IMR-90 (cell line): ENCODE measurements around the gene LTA. TPM values are rescaled to one million over a fixed set of nuclear protein-coding genes. Genes with fewer than 3 reads are reported as not detected.

Experiments used
- ATAC-seq: fragments of 200-7000 bp; cut with Tn5 transposase; 2 replicates; pipeline ENCODE4 v1.9.1; 2020; ENCODE audit warnings: low read depth, mild to moderate bottlenecking, moderate library complexity
- BruUV-seq: library from RNA; stranded (reverse); fragments of 400-500 nt; replicated peaks from 2 replicates; lab custom pipeline; 2021; lab: Mats Ljungman, UMichigan
- CTCF ChIA-PET: fragments of 300-600 bp; formaldehyde crosslinking; extraction: SDS; loops from one replicate; lab custom pipeline; 2021; ENCODE audit warnings: antibody characterized with exemption; lab: Yijun Ruan, JAX
- POLR2A ChIA-PET: fragments of 300-600 bp; sonication (Branson Sonifier 250); formaldehyde crosslinking; loops from one replicate; lab custom pipeline; 2022; ENCODE audit warnings: antibody characterized with exemption; ENCODE audit not compliant: unreplicated experiment; lab: Charles Lee
- DNase-seq: peaks from one replicate; pipeline ENCODE4 v3.0.0; 2013
- H2AFZ ChIP-seq: replicated peaks from 2 replicates; pipeline ENCODE3; 2013; ENCODE audit warnings: low read length, mild to moderate bottlenecking; ENCODE audit not compliant: poor library complexity
- H2AK5ac ChIP-seq: 2 replicates; pipeline ENCODE4 v1.6.1; 2013; ENCODE audit warnings: low read depth, low read length, inconsistent platforms
- H2AK9ac ChIP-seq: replicated peaks from 2 replicates; pipeline ENCODE3; 2013; ENCODE audit warnings: mild to moderate bottlenecking, low read depth, low read length, moderate library complexity; ENCODE audit not compliant: poor library complexity
- H2BK120ac ChIP-seq: 2 replicates; pipeline ENCODE4 v1.6.1; 2013; ENCODE audit warnings: low read depth, low read length, inconsistent platforms
- H2BK15ac ChIP-seq: 3 replicates; pipeline ENCODE4 v1.6.1; 2013; ENCODE audit warnings: low read depth, low read length, inconsistent platforms
- H2BK20ac ChIP-seq: 2 replicates; pipeline ENCODE4 v1.6.1; 2013; ENCODE audit warnings: low read depth, mild to moderate bottlenecking, inconsistent platforms, low read length, moderate library complexity
- H2BK5ac ChIP-seq: 2 replicates; pipeline ENCODE4 v1.6.1; 2013; ENCODE audit warnings: mild to moderate bottlenecking, low read depth, low read length, inconsistent platforms; ENCODE audit not compliant: poor library complexity, severe bottlenecking
- H3K14ac ChIP-seq: replicated peaks from 2 replicates; pipeline ENCODE4 v1.6.1; 2013; ENCODE audit warnings: low read depth, low read length, inconsistent platforms
- H3K18ac ChIP-seq: 2 replicates; pipeline ENCODE4 v1.6.1; 2013; ENCODE audit warnings: low read depth, low read length, control low read depth
- H3K23ac ChIP-seq: 2 replicates; pipeline ENCODE4 v1.6.1; 2013; ENCODE audit warnings: low read depth, low read length, inconsistent platforms
- H3K27ac ChIP-seq: 2 replicates; pipeline ENCODE4 v1.5.1; 2013; ENCODE audit warnings: mild to moderate bottlenecking, control low read depth, low read length; ENCODE audit not compliant: insufficient read depth
- H3K27me3 ChIP-seq: 2 replicates; pipeline ENCODE4 v1.6.1; 2013; ENCODE audit warnings: low read length; ENCODE audit not compliant: control insufficient read depth, insufficient read depth
- H3K36me3 ChIP-seq: 2 replicates; pipeline ENCODE4 v1.6.1; 2013; ENCODE audit warnings: low read length, mixed read lengths; ENCODE audit not compliant: control insufficient read depth, insufficient read depth
- H3K4ac ChIP-seq: 2 replicates; pipeline ENCODE4 v1.6.1; 2013; ENCODE audit warnings: low read depth, low read length, inconsistent platforms
- H3K4me1 ChIP-seq: 2 replicates; pipeline ENCODE4 v1.6.1; 2013; ENCODE audit warnings: low read length, mixed read lengths; ENCODE audit not compliant: control insufficient read depth, insufficient read depth
- H3K4me2 ChIP-seq: 2 replicates; pipeline ENCODE4 v1.6.1; 2013; ENCODE audit warnings: low read depth, mild to moderate bottlenecking, control low read depth, low read length, moderate library complexity
- H3K4me3 ChIP-seq: 2 replicates; pipeline ENCODE4 v1.5.1; 2013; ENCODE audit warnings: low read depth, mild to moderate bottlenecking, control low read depth, low read length, moderate library complexity; ENCODE audit not compliant: insufficient read depth
- H3K56ac ChIP-seq: 2 replicates; pipeline ENCODE4 v1.6.1; 2013; ENCODE audit warnings: low read length, inconsistent platforms; ENCODE audit not compliant: insufficient read depth; ENCODE audit errors: extremely low read depth
- H3K79me1 ChIP-seq, 2 experiments: 2 replicates each; pipeline ENCODE4 v1.6.1; 2013; ENCODE audit warnings: low read length in 2 of 2, inconsistent platforms in 1 of 2, low read depth in 1 of 2
- H3K9ac ChIP-seq: 2 replicates; pipeline ENCODE4 v1.6.1; 2013; ENCODE audit warnings: low read depth, low read length, control low read depth
- H3K9me1 ChIP-seq: 2 replicates; pipeline ENCODE4 v1.6.1; 2013; ENCODE audit warnings: low read length, inconsistent platforms; ENCODE audit not compliant: insufficient read depth
- H3K9me3 ChIP-seq: 2 replicates; pipeline ENCODE4 v1.6.1; 2013; ENCODE audit warnings: low read length; ENCODE audit not compliant: control insufficient read depth, insufficient read depth
- H4K20me1 ChIP-seq: 2 replicates; pipeline ENCODE4 v1.6.1; 2013; ENCODE audit warnings: low read length, inconsistent platforms; ENCODE audit not compliant: insufficient read depth
- H4K5ac ChIP-seq: 2 replicates; pipeline ENCODE4 v1.6.1; 2013; ENCODE audit warnings: mild to moderate bottlenecking, low read depth, low read length, control low read depth
- H4K8ac ChIP-seq, 2 experiments: 2 replicates each; pipeline ENCODE4 v1.6.1; 2013; ENCODE audit warnings: low read depth in 2 of 2, low read length in 2 of 2, control low read depth in 1 of 2, inconsistent platforms in 1 of 2
- H4K91ac ChIP-seq: 2 replicates; pipeline ENCODE4 v1.6.1; 2013; ENCODE audit warnings: low read depth, low read length, inconsistent platforms; ENCODE audit not compliant: insufficient read depth
- CHD1 ChIP-seq: IDR thresholded peaks from 2 replicates; pipeline ENCODE4 v1.6.1; 2012; ENCODE audit warnings: low read depth, low read length, improper control_type of control experiment
- MAFK ChIP-seq: IDR thresholded peaks from 2 replicates; pipeline ENCODE4 v1.6.1; 2012; ENCODE audit warnings: low read depth, low read length, improper control_type of control experiment
- POLR2A ChIP-seq: IDR thresholded peaks from 2 replicates; pipeline ENCODE4 v1.6.1; 2012; ENCODE audit warnings: mild to moderate bottlenecking, low read depth, low read length
- RAD21 ChIP-seq: IDR thresholded peaks from 2 replicates; pipeline ENCODE4 v1.6.1; 2012; ENCODE audit warnings: low read length, improper control_type of control experiment
- RCOR1 ChIP-seq: IDR thresholded peaks from 2 replicates; pipeline ENCODE4 v1.6.1; 2012; ENCODE audit warnings: mild to moderate bottlenecking, low read length, improper control_type of control experiment; ENCODE audit not compliant: insufficient replicate concordance
- WGBS, 2 experiments: methylation state at CpG; one replicate each; pipeline versions ENCODE4 v1.1.5 to v1.1.7; 2013; ENCODE audit warnings: missing lambda C conversion rate in 2 of 2; ENCODE audit not compliant: insufficient read length in 1 of 2; ENCODE audit errors: extremely low coverage in 2 of 2; 5-methylcytosine and 5-hydroxymethylcytosine counted together
- dilution Hi-C: fragments of 300-500 bp; cut with HindIII; formaldehyde crosslinking; loops from one replicate; pipeline ENCODE4 v1.14.3; 2018; ENCODE audit warnings: low sequenced_read_pairs; ENCODE audit not compliant: unreplicated experiment
- in situ Hi-C: fragments of 300-500 bp; cut with MboI; formaldehyde crosslinking; loops from 3 replicates; pipeline ENCODE4 v1.14.3; 2019; ENCODE audit warnings: low sequenced_read_pairs, inconsistent platforms, mixed read lengths
- intact Hi-C: fragments of 100-400 bp; cut with micrococcal nuclease; formaldehyde crosslinking; loops from 2 replicates; pipeline ENCODE4 v1.10.0; 2022
- polyA plus RNA-seq, 3 experiments: library from polyadenylated mRNA; depleted of rRNA; stranded (reverse); fragments of >200 nt; gene quantifications; 2 replicates each; pipeline ENCODE4 v1.2.3, GENCODE V29; 2012; ENCODE audit warnings: low replicate concordance in 1 of 3
- total RNA-seq: library from RNA; depleted of rRNA; stranded (reverse); fragments of >200 nt; gene quantifications from 2 replicates; pipeline ENCODE4 v1.2.3, GENCODE V29; 2012
- TF ChIP-seq, protein P1 (sequence below): conservative IDR thresholded peaks from 2 replicates; pipeline ENCODE4 v1.5.1; 2012; ENCODE audit warnings: mild to moderate bottlenecking, low read depth, low read length, improper control_type of control experiment

The LTA gene
- total and polyA plus RNA-seq, 2 of the 4 experiments (the other 2 are of a cell fraction), result not detected

DNA sequence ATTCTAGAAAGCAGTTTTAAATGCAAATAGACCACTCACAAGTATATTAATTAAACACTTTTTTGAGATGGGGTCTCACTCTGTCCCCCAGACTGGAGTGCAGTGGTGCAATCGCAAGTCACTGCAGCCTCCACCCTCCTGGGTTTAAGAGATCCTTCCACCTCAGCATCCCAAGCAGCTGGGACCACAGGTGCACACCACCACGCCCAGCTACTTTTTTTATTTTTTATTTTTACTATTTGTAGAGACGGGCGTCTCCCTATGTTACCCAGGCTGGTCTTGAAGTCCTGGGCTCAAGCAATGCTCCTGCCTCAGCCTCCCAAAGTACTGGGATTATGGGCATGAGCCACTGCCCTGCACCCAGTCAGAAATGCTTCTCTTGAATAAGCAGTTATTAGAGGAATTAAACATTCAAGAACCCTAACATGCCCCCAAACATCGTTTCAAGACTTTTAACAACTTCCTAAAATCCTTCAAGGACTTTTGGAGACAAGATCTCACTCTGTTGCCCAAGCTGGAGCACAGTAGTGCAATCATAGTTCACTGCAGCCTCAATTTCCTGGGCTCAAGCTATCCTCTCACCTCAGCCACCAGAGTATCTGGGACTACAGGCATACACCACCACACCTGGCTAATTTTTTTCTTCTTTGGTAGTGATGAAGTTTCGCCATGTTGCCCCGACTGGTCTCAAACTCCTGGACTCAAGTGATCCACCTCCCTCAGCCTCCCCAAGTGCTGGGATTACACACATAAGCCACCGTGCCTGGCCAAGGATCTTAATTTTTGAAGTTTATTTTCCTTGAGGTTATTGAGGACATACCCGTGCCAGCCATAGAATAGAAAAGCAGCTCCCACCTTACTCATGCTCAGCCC is 40.1 kb upstream of the LTA start:
- Histone ChIP-seq H3K56ac (no peak overlapping the region), H2BK5ac (no peak overlapping the region), H2AK9ac (no peak overlapping the region), H3K27ac (no peak overlapping the region), H3K9me3 (no peaks in the 10 kb centered on the region), H4K5ac (no peak overlapping the region), H3K23ac (no peak overlapping the region), H3K18ac (no peak overlapping the region), H2BK120ac (no peak overlapping the region), H4K8ac (no peak overlapping the region), H2AFZ (no peak overlapping the region), H3K36me3 (peaks cover 72% of the 10 kb centered on the region), H3K4me3 (no peak overlapping the region), H4K20me1 (peaks cover 78% of the 10 kb centered on the region), H3K4me1 (peaks cover under 1% of the 10 kb centered on the region; the same call in 1 of the 2 replicates), H2AK5ac (no peak overlapping the region), H3K4ac (no peak overlapping the region), H2BK20ac (no peak overlapping the region), H3K27me3 (no peaks in the 10 kb centered on the region), H3K9ac (no peak overlapping the region), H3K79me1 (peaks cover 36 to 73% of the 10 kb centered on the region in 2 experiments), H3K14ac (no peak overlapping the region), H2BK15ac (no peak overlapping the region), H3K4me2 (no peak overlapping the region), H4K91ac (no peak overlapping the region), H3K9me1 (peaks cover 10% of the 10 kb centered on the region; the same call in 1 of the 2 replicates)
- ATAC-seq (no peak), DNase-seq (no peak)
- dilution Hi-C loops, result no loop called here
- intact Hi-C loops, result no loop called here
- TF ChIP-seq, protein P1, sequence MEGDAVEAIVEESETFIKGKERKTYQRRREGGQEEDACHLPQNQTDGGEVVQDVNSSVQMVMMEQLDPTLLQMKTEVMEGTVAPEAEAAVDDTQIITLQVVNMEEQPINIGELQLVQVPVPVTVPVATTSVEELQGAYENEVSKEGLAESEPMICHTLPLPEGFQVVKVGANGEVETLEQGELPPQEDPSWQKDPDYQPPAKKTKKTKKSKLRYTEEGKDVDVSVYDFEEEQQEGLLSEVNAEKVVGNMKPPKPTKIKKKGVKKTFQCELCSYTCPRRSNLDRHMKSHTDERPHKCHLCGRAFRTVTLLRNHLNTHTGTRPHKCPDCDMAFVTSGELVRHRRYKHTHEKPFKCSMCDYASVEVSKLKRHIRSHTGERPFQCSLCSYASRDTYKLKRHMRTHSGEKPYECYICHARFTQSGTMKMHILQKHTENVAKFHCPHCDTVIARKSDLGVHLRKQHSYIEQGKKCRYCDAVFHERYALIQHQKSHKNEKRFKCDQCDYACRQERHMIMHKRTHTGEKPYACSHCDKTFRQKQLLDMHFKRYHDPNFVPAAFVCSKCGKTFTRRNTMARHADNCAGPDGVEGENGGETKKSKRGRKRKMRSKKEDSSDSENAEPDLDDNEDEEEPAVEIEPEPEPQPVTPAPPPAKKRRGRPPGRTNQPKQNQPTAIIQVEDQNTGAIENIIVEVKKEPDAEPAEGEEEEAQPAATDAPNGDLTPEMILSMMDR, result no peak
- TF ChIP-seq POLR2A, result no peak
- no peak for TF ChIP-seq RCOR1
- no peak for TF ChIP-seq CHD1
- TF ChIP-seq RAD21, result no peak
- no peak for TF ChIP-seq MAFK
- ChIA-PET POLR2A (interaction anchor here (0.6 to 0.7 kb wide), 2 partner anchors 8 to 15 kb away, joined by 4 to 7 read pairs; no protein-coding TSS in a partner anchor), CTCF (interaction anchor here (0.6 to 0.9 kb wide), 2 partner anchors 9 to 64 kb away, joined by 3 to 4 read pairs; partner anchors contain the start of gene DDX39B)
- WGBS, 2 experiments, result no CpG with 5 or more reads among the region's 9 CpGs
- BruUV-seq, result no TSS peak
- in situ Hi-C loops, result no loop called here
